GM23338 (cell line): Measurements from ENCODE around the gene SLC6A19. TPM values are rescaled to one million over a fixed set of nuclear protein-coding genes. Genes with fewer than 3 reads are reported as not detected.

Experiments
- ATAC-seq: fragments of 200-7000 bp; cut with Tn5 transposase; 3 replicates; pipeline ENCODE4 v1.9.1; 2020
- DNase-seq: peaks from one replicate; pipeline ENCODE4 v3.0.0-alpha.2; 2015; ENCODE audit warnings: low spot score
- H2AFZ ChIP-seq: fragments of 200-600 bp; sonication (generic); 2 replicates; pipeline ENCODE4 v1.8.0; 2016; ENCODE audit warnings: antibody characterized with exemption, mild to moderate bottlenecking, moderate library complexity
- H3F3A ChIP-seq: fragments of 200-600 bp; sonication (generic); replicated peaks from 2 replicates; pipeline ENCODE4 v1.8.0; 2017; ENCODE audit warnings: antibody characterized with exemption, mixed run types, low read depth
- H3K27ac ChIP-seq: fragments of 200-600 bp; sonication (generic); 2 replicates; pipeline ENCODE4 v1.6.1; 2016; ENCODE audit warnings: low read depth
- H3K27me3 ChIP-seq: fragments of 200-600 bp; sonication (generic); 2 replicates; pipeline ENCODE4 v1.8.0; 2016; ENCODE audit warnings: mild to moderate bottlenecking, mixed run types, moderate library complexity; ENCODE audit not compliant: insufficient read depth
- H3K36me3 ChIP-seq: fragments of 200-600 bp; sonication (generic); 2 replicates; pipeline ENCODE4 v1.8.0; 2016; ENCODE audit warnings: mild to moderate bottlenecking; ENCODE audit not compliant: insufficient read depth
- H3K4me1 ChIP-seq: fragments of 200-600 bp; sonication (generic); 2 replicates; pipeline ENCODE4 v1.8.0; 2016; ENCODE audit warnings: mild to moderate bottlenecking, moderate library complexity; ENCODE audit not compliant: insufficient read depth
- H3K4me2 ChIP-seq: fragments of 200-600 bp; sonication (generic); 2 replicates; pipeline ENCODE4 v1.7.1; 2017; ENCODE audit warnings: mixed run types
- H3K4me3 ChIP-seq: fragments of 200-600 bp; sonication (generic); 2 replicates; pipeline ENCODE4 v1.6.1; 2016; ENCODE audit warnings: mixed run types
- H3K79me2 ChIP-seq: fragments of 200-600 bp; sonication (generic); replicated peaks from 2 replicates; pipeline ENCODE4 v1.8.0; 2017; ENCODE audit warnings: mild to moderate bottlenecking; ENCODE audit not compliant: insufficient read depth
- H3K9me2 ChIP-seq: fragments of 200-600 bp; sonication (generic); 2 replicates; pipeline ENCODE4 v1.8.0; 2017; ENCODE audit not compliant: insufficient read depth
- H4K20me1 ChIP-seq: fragments of 200-600 bp; sonication (generic); replicated peaks from 2 replicates; pipeline ENCODE4 v1.8.0; 2017; ENCODE audit warnings: mild to moderate bottlenecking; ENCODE audit not compliant: insufficient read depth
- H3K27ac Mint-ChIP-seq: 2 replicates; pipeline ENCODE4 v1.8.0; 2020; ENCODE audit warnings: inconsistent platforms, mild to moderate bottlenecking, moderate library complexity, mixed read lengths
- H3K27me3 Mint-ChIP-seq: 3 replicates; pipeline ENCODE4 v1.8.0; 2022; ENCODE audit warnings: low read depth, mild to moderate bottlenecking, moderate library complexity, mixed read lengths, inconsistent platforms; ENCODE audit not compliant: insufficient read depth, poor library complexity
- H3K36me3 Mint-ChIP-seq: 3 replicates; pipeline ENCODE4 v1.8.0; 2021; ENCODE audit warnings: low read depth, mild to moderate bottlenecking, inconsistent platforms, moderate library complexity, mixed read lengths
- H3K4me1 Mint-ChIP-seq: 3 replicates; pipeline ENCODE4 v1.8.0; 2020; ENCODE audit warnings: mild to moderate bottlenecking, inconsistent platforms, mixed read lengths
- H3K4me3 Mint-ChIP-seq: 3 replicates; pipeline ENCODE4 v1.8.0; 2021; ENCODE audit warnings: moderate library complexity, mild to moderate bottlenecking, inconsistent platforms, mixed read lengths
- H3K9me3 Mint-ChIP-seq: 3 replicates; pipeline ENCODE4 v1.8.0; 2020; ENCODE audit warnings: moderate library complexity, mild to moderate bottlenecking, inconsistent platforms, mixed read lengths
- CREB1 ChIP-seq: fragments of 250-450 bp; sonication (Bioruptor Pico); IDR thresholded peaks from 2 replicates; pipeline ENCODE4 v1.5.0; 2020; ENCODE audit warnings: low read depth, mild to moderate bottlenecking, moderate library complexity
- ETS1 ChIP-seq: IDR thresholded peaks from 2 replicates; pipeline ENCODE4 v1.6.1; 2016; ENCODE audit warnings: antibody characterized with exemption
- EZH2 ChIP-seq: fragments of 200-600 bp; sonication (generic); IDR thresholded peaks from one replicate; pipeline ENCODE4 v1.8.0; 2017; ENCODE audit warnings: antibody characterized with exemption, mild to moderate bottlenecking, low read depth; ENCODE audit not compliant: unreplicated experiment
- EZH2phosphoT487 ChIP-seq: fragments of 200-600 bp; sonication (generic); IDR thresholded peaks from one replicate; pipeline ENCODE4 v1.8.1; 2018; ENCODE audit warnings: antibody characterized with exemption; ENCODE audit not compliant: unreplicated experiment
- JUNB ChIP-seq: IDR thresholded peaks from one replicate; pipeline ENCODE4 v1.6.1; 2016; ENCODE audit warnings: antibody characterized with exemption; ENCODE audit not compliant: unreplicated experiment
- NANOG ChIP-seq: IDR thresholded peaks from 2 replicates; pipeline ENCODE4 v1.6.1; 2016; ENCODE audit warnings: antibody characterized with exemption, borderline replicate concordance
- POLR2AphosphoS5 ChIP-seq: IDR thresholded peaks from 2 replicates; pipeline ENCODE4 v1.6.1; 2016; ENCODE audit warnings: antibody characterized with exemption, low read depth
- STAT1 ChIP-seq: IDR thresholded peaks from one replicate; pipeline ENCODE4 v1.6.1; 2016; ENCODE audit warnings: antibody characterized with exemption; ENCODE audit not compliant: unreplicated experiment
- ZNF114 ChIP-seq: fragments of 250-450 bp; sonication (Bioruptor Pico); IDR thresholded peaks from 2 replicates; pipeline ENCODE4 v1.5.0; 2020; ENCODE audit warnings: mild to moderate bottlenecking, moderate library complexity
- ZNF331 ChIP-seq: fragments of 250-450 bp; sonication (Bioruptor Pico); IDR thresholded peaks from 2 replicates; pipeline ENCODE4 v1.5.0; 2020; ENCODE audit warnings: low read depth, mild to moderate bottlenecking, moderate library complexity
- polyA plus RNA-seq: library from polyadenylated mRNA; unstranded; fragments of >200 nt; fragmentation: Nextera tagmentation; extraction: Ambion mirVana; gene quantifications from 2 replicates; pipeline ENCODE4 v1.2.1, GENCODE V29; 2016
- total RNA-seq: library from RNA; depleted of rRNA; stranded (reverse); fragments of >200 nt; shearing (Covaris generic); gene quantifications from 2 replicates; pipeline ENCODE4 v1.2.3, GENCODE V29; 2014
- TF ChIP-seq, protein P1 (sequence below): IDR thresholded peaks from one replicate; pipeline ENCODE4 v1.6.1; 2018; ENCODE audit warnings: antibody characterized with exemption; ENCODE audit not compliant: unreplicated experiment
- TF ChIP-seq, protein P2 (sequence below): fragments of 250-450 bp; sonication (Bioruptor Pico); IDR thresholded peaks from 2 replicates; pipeline ENCODE4 v1.5.0; 2020; ENCODE audit warnings: mild to moderate bottlenecking, moderate library complexity
- TF ChIP-seq, protein P3 (sequence below), 2 experiments: fragments of 200-600 bp in 1 of 2; sonication (generic) in 1 of 2; conservative IDR thresholded peaks; 2 replicates each; pipeline versions ENCODE4 v1.5.1 to v1.6.1; 2016 to 2017; ENCODE audit warnings: antibody characterized with exemption in 2 of 2, low read depth in 2 of 2, mild to moderate bottlenecking in 2 of 2, moderate library complexity in 1 of 2

The SLC6A19 gene
- total and polyA plus RNA-seq, 2 experiments from 2014 or later, result not detected

- no peak for DNase-seq
- Histone ChIP-seq H2AFZ (no peak overlapping the region), H3K27ac (no peak overlapping the region), H3K79me2 (no peaks in the 10 kb centered on the region), H3K36me3 (no peaks in the 10 kb centered on the region), H3K4me3 (no peak overlapping the region), H3K4me1 (no peaks in the 10 kb centered on the region), H3K4me2 (no peak overlapping the region), H3K9me2 (no peaks in the 10 kb centered on the region), H3F3A (no peaks in the 10 kb centered on the region), H4K20me1 (no peaks in the 10 kb centered on the region; the same call in 1 of the 2 replicates), H3K27me3 (no peaks in the 10 kb centered on the region)
- peaks cover 6% of the 10 kb centered on the region for H3K27me3 Mint-ChIP-seq
- H3K36me3 Mint-ChIP-seq, result no peaks in the 10 kb centered on the region
- no peak overlapping the region for H3K27ac Mint-ChIP-seq
- ATAC-seq, result no peak
- no peaks in the 10 kb centered on the region for H3K9me3 Mint-ChIP-seq
- H3K4me3 Mint-ChIP-seq, result no peak overlapping the region
- no peak for TF ChIP-seq JUNB
- no peak for TF ChIP-seq POLR2AphosphoS5
- no peak for TF ChIP-seq STAT1
- TF ChIP-seq, protein P1, sequence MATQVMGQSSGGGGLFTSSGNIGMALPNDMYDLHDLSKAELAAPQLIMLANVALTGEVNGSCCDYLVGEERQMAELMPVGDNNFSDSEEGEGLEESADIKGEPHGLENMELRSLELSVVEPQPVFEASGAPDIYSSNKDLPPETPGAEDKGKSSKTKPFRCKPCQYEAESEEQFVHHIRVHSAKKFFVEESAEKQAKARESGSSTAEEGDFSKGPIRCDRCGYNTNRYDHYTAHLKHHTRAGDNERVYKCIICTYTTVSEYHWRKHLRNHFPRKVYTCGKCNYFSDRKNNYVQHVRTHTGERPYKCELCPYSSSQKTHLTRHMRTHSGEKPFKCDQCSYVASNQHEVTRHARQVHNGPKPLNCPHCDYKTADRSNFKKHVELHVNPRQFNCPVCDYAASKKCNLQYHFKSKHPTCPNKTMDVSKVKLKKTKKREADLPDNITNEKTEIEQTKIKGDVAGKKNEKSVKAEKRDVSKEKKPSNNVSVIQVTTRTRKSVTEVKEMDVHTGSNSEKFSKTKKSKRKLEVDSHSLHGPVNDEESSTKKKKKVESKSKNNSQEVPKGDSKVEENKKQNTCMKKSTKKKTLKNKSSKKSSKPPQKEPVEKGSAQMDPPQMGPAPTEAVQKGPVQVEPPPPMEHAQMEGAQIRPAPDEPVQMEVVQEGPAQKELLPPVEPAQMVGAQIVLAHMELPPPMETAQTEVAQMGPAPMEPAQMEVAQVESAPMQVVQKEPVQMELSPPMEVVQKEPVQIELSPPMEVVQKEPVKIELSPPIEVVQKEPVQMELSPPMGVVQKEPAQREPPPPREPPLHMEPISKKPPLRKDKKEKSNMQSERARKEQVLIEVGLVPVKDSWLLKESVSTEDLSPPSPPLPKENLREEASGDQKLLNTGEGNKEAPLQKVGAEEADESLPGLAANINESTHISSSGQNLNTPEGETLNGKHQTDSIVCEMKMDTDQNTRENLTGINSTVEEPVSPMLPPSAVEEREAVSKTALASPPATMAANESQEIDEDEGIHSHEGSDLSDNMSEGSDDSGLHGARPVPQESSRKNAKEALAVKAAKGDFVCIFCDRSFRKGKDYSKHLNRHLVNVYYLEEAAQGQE, result no peak
- TF ChIP-seq EZH2phosphoT487, result no peak
- no peak for TF ChIP-seq NANOG
- TF ChIP-seq ZNF331 (CRISPR knock-in tag), result no peak
- no peak for TF ChIP-seq EZH2
- TF ChIP-seq, protein P2, sequence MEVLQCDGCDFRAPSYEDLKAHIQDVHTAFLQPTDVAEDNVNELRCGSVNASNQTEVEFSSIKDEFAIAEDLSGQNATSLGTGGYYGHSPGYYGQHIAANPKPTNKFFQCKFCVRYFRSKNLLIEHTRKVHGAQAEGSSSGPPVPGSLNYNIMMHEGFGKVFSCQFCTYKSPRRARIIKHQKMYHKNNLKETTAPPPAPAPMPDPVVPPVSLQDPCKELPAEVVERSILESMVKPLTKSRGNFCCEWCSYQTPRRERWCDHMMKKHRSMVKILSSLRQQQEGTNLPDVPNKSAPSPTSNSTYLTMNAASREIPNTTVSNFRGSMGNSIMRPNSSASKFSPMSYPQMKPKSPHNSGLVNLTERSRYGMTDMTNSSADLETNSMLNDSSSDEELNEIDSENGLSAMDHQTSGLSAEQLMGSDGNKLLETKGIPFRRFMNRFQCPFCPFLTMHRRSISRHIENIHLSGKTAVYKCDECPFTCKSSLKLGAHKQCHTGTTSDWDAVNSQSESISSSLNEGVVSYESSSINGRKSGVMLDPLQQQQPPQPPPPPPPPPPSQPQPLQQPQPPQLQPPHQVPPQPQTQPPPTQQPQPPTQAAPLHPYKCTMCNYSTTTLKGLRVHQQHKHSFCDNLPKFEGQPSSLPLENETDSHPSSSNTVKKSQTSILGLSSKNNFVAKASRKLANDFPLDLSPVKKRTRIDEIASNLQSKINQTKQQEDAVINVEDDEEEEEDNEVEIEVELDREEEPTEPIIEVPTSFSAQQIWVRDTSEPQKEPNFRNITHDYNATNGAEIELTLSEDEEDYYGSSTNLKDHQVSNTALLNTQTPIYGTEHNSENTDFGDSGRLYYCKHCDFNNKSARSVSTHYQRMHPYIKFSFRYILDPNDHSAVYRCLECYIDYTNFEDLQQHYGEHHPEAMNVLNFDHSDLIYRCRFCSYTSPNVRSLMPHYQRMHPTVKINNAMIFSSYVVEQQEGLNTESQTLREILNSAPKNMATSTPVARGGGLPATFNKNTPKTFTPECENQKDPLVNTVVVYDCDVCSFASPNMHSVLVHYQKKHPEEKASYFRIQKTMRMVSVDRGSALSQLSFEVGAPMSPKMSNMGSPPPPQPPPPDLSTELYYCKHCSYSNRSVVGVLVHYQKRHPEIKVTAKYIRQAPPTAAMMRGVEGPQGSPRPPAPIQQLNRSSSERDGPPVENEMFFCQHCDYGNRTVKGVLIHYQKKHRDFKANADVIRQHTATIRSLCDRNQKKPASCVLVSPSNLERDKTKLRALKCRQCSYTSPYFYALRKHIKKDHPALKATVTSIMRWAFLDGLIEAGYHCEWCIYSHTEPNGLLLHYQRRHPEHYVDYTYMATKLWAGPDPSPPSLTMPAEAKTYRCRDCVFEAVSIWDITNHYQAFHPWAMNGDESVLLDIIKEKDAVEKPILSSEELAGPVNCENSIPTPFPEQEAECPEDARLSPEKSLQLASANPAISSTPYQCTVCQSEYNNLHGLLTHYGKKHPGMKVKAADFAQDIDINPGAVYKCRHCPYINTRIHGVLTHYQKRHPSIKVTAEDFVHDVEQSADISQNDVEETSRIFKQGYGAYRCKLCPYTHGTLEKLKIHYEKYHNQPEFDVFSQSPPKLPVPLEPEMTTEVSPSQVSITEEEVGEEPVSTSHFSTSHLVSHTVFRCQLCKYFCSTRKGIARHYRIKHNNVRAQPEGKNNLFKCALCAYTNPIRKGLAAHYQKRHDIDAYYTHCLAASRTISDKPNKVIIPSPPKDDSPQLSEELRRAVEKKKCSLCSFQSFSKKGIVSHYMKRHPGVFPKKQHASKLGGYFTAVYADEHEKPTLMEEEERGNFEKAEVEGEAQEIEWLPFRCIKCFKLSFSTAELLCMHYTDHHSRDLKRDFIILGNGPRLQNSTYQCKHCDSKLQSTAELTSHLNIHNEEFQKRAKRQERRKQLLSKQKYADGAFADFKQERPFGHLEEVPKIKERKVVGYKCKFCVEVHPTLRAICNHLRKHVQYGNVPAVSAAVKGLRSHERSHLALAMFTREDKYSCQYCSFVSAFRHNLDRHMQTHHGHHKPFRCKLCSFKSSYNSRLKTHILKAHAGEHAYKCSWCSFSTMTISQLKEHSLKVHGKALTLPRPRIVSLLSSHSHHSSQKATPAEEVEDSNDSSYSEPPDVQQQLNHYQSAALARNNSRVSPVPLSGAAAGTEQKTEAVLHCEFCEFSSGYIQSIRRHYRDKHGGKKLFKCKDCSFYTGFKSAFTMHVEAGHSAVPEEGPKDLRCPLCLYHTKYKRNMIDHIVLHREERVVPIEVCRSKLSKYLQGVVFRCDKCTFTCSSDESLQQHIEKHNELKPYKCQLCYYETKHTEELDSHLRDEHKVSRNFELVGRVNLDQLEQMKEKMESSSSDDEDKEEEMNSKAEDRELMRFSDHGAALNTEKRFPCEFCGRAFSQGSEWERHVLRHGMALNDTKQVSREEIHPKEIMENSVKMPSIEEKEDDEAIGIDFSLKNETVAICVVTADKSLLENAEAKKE, result no peak
- TF ChIP-seq CREB1 (CRISPR knock-in tag), result no peak
- TF ChIP-seq, protein P3, sequence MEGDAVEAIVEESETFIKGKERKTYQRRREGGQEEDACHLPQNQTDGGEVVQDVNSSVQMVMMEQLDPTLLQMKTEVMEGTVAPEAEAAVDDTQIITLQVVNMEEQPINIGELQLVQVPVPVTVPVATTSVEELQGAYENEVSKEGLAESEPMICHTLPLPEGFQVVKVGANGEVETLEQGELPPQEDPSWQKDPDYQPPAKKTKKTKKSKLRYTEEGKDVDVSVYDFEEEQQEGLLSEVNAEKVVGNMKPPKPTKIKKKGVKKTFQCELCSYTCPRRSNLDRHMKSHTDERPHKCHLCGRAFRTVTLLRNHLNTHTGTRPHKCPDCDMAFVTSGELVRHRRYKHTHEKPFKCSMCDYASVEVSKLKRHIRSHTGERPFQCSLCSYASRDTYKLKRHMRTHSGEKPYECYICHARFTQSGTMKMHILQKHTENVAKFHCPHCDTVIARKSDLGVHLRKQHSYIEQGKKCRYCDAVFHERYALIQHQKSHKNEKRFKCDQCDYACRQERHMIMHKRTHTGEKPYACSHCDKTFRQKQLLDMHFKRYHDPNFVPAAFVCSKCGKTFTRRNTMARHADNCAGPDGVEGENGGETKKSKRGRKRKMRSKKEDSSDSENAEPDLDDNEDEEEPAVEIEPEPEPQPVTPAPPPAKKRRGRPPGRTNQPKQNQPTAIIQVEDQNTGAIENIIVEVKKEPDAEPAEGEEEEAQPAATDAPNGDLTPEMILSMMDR (conservative IDR thresholded peaks at IDR 0.05; ENCODE audit: low read depth in 2 of 2), result no peak
- TF ChIP-seq ETS1, result no peak
- TF ChIP-seq ZNF114 (CRISPR knock-in tag), result no peak
- peaks cover 9% of the 10 kb centered on the region for H3K4me1 Mint-ChIP-seq
Measured at GRCh38 chr5:1206521-1207412, 5.4 kb downstream of the SLC6A19 start.
